HuH-7 (cell line): ENCODE results near the gene NDUFV2.
"Not testable (repeated sequence)": the region's sequence is repeated elsewhere in the genome, so short reads cannot be mapped to it uniquely, and the experiment has no call there.

ENCODE experiments used
- DNase-seq: peaks from one replicate; pipeline ENCODE4 v3.0.0; 2011; ENCODE audit warnings: low spot score

Gene NDUFV2

GRCh38 chr18:9091066-9091476, 11.4 kb upstream of the NDUFV2 start:
- DNase-seq: no peak

GRCh38 chr18:9092665-9093064, 9.8 kb upstream of the NDUFV2 start:
- DNase-seq: peak; percentile 59

- not testable (repeated sequence) for DNase-seq
Measured at GRCh38 chr18:9093109-9093508, 9.4 kb upstream of the NDUFV2 start.

GRCh38 chr18:9094307-9095226, 7.9 kb upstream of the NDUFV2 start:
- no peak for DNase-seq

- no peak for DNase-seq
Measured at GRCh38 chr18:9095297-9096006, 7.0 kb upstream of the NDUFV2 start.

- DNase-seq: no peak
Measured at GRCh38 chr18:9096007-9096371, 6.5 kb upstream of the NDUFV2 start.

- no peak for DNase-seq
Measured at GRCh38 chr18:9096685-9097084, 5.8 kb upstream of the NDUFV2 start.

GRCh38 chr18:9097349-9097748, 5.2 kb upstream of the NDUFV2 start:
- no peak for DNase-seq

GRCh38 chr18:9100796-9101195, 1.7 kb upstream of the NDUFV2 start:
- DNase-seq: no peak

GRCh38 chr18:9101730-9102507, 580 bp upstream of the NDUFV2 start:
- DNase-seq: peak; percentile 43

GRCh38 chr18:9103376-9103873, 926 bp downstream of the NDUFV2 start:
- DNase-seq: no peak

- DNase-seq: no peak
Measured at GRCh38 chr18:9104244-9104901, 1.9 kb downstream of the NDUFV2 start.

- no peak for DNase-seq
Measured at GRCh38 chr18:9105420-9105819, 2.9 kb downstream of the NDUFV2 start.

- DNase-seq: no peak
Measured at GRCh38 chr18:9106094-9106493, 3.6 kb downstream of the NDUFV2 start.

- no peak for DNase-seq
Measured at GRCh38 chr18:9106800-9107584, 4.5 kb downstream of the NDUFV2 start.

GRCh38 chr18:9108911-9109310, 6.4 kb downstream of the NDUFV2 start:
- DNase-seq: no peak

GRCh38 chr18:9109523-9109922, 7.0 kb downstream of the NDUFV2 start:
- DNase-seq: no peak

- no peak for DNase-seq
Measured at GRCh38 chr18:9113468-9114149, 11.1 kb downstream of the NDUFV2 start.

- DNase-seq: no peak
Measured at GRCh38 chr18:9115984-9116383, 13.5 kb downstream of the NDUFV2 start.
